NOMO-1 (cell line): ENCODE results near the gene VAPA.

ENCODE experiments used
- DNase-seq, 2 experiments: peaks; one replicate each; lab custom pipeline; 2025; ENCODE audit not compliant: unreplicated experiment in 2 of 2; lab: John Stamatoyannopoulos, UW

Gene VAPA, protein sequence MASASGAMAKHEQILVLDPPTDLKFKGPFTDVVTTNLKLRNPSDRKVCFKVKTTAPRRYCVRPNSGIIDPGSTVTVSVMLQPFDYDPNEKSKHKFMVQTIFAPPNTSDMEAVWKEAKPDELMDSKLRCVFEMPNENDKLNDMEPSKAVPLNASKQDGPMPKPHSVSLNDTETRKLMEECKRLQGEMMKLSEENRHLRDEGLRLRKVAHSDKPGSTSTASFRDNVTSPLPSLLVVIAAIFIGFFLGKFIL

DNA sequence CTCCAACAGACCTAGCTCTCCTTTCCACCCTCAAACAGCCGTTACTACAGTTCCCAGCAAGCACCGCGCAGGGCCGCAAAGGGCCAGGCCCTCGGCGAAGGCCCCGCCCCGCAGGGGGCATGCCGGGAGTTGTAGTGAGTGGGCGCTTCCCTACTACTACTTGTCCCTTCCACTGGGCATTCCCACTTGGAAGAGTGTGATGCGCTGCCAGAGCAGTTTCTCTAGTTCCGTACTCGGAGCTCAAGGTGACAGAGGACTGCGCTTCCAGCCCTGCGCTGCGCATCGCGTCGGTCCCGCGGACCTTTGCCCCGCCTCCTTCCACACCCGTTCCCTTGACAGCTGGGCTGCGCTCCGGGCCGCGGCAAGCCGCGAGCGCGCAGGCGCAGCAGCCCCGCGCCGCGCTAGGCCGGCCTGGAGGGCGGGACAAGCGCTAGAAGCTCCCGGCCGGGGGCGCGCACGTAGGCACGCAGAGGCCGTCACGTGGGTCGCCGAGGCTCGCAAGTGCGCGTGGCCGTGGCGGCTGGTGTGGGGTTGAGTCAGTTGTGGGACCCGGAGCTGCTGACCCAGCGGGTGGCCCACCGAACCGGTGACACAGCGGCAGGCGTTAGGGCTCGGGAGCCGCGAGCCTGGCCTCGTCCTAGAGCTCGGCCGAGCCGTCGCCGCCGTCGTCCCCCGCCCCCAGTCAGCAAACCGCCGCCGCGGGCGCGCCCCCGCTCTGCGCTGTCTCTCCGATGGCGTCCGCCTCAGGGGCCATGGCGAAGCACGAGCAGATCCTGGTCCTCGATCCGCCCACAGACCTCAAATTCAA, at the start of gene VAPA:
VAPA (plus strand) TSS at position 491 of the 808 bp plus-strand sequence; CDS start at position 732, 241 bp downstream.
- peak; percentile 95 to 98 for DNase-seq

DNA sequence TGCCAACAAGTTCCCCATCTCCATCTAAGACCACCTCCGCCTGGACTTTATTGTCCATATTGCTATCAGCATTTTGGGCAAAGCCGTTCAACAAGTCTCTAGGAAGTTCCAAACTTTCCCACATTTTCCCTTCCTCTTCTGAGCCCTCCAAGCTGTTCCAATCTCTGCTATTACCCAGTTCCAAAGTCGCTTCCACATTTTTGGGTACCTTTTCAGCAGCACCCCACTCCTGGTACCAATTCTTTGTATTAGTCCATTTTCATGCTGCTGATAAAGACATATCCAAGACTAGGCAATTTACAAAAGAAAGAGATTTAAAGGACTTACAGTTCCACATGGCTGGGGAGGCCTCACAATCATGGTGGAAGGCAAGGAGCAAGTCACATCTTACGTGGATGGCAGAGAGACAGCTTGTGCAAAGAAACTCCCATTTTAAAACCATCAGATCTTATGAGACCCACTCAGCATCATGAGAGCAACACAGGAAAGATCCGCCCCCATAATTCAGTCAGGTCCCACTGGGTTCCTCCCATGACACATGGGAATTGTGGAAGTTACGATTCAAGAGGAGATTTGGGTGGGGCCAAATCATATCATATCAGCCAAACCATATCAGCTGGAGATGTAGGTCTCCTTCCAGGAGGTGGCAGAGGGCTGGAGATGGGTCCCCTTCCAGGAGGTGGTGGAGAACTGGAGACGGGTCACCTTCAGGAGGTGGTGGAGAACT, 47.9 kb upstream of the VAPA start:
- no peak for DNase-seq

DNA sequence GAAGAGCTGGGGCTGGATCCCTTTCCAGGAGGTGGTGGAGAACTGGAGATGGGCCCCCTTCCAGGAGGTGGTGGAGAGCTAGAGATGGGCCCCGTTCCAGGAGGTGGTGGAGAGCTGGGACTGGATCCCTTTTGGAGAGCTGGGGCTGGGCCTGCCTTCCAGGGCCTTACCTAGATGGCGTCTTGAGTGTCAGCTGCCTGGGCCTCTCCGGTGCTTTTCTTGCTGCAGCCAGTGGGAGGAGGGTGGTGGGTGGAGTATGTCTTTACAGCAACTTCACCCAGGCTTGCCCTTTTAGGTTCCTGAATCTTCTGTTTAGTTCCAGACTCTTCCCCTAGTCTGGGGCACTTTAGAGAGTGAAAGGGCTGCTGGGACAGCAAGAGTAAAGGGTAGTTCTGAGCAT, 47.2 kb upstream of the VAPA start:
- no peak for DNase-seq

DNA sequence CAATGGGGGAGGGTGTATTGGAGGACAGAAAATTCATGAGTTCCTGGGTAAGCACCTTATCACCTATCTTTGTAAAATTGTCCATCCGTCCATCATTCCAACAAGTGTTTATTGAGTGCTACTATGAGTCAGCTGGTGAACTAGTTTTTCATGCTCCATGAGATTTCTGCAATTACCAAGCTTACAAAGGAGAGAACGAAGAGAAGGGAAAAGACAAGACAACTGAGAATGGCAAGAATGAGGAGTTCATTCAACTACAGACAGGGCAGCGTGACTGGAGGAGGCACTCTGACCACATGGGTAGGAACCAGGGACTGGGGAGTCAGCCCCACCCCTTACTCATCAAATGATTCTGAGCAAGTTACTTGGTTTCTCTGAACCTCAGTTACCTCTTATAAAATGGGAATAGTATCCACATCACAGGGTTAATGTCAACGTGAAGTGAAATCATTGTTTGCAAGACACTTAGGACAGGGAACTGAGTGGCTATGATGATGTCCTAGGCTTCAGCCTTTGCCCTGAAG, 46.7 kb upstream of the VAPA start:
- no peak for DNase-seq

DNA sequence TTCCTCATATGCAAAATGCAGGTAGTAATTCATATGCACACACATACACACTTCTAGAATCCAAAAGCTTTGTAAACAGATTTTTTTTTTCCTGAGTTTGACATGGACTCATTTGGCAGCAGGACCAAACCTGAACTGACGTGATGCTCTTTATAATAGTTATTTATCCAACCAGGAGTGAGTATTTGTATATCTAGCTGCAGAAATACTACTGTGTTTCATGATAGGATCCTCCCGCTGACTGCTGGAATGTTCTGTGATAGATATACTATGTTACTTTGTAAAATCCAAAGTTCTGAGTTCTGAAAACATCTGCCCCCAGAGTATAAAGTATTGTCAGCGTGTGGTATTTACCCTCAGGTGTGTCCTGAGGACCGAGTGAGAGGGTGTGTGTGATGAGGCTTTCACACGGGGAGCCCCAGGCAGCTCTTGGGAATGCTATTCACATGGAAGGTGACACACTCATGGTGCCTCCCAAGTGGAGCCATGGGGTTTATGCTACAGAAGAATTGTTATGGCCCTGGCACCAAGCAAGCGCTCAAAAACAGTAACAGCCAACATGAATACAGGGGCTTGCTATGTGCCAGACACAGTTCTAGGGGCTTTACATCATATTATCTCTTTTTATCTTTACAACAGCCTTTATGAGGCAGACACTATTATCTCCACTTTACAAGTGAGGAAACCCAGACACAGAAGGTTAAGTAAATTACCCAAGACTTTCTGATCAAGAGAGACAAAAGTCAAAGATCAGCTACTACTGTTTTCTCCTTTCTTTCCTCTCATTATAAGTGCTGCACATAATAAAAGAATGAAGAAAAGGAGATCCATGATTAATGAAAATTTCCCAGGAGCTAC, 44.7 kb upstream of the VAPA start:
- no peak for DNase-seq

DNA sequence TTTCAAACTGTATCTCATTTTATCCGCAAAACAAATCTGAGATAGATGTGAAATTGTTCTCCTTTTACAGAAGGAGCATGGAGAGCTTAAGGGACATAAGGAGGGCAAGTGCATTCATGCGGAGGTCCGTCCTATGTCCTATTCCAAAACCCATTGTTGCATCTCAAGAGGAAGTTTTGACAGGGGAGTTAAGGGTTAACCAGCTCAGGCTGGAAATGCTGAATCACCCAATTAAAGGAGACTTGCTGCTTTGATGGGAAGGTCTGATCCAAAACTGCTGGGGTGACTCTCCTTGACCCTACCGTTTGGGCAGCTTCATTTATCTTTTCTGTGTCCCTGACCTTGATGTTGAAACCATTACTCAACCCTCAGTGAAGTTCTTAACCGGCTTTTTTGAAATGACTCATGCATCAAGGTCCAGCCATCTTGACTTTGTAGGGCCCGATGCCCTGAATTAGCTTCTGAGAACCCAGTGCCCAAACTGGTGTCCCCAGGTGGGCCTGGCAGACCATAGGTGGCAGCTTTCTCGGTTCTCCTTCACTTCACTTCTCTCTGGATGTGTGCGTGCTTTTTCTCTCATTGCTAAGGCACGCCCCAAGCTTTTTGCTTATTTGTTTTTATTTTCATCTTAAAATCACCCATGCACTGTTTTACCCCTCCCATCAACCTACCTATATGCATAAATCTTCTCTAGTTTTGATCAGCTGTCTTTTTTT, 43.9 kb upstream of the VAPA start:
- DNase-seq: peak; percentile 93 to 98

DNA sequence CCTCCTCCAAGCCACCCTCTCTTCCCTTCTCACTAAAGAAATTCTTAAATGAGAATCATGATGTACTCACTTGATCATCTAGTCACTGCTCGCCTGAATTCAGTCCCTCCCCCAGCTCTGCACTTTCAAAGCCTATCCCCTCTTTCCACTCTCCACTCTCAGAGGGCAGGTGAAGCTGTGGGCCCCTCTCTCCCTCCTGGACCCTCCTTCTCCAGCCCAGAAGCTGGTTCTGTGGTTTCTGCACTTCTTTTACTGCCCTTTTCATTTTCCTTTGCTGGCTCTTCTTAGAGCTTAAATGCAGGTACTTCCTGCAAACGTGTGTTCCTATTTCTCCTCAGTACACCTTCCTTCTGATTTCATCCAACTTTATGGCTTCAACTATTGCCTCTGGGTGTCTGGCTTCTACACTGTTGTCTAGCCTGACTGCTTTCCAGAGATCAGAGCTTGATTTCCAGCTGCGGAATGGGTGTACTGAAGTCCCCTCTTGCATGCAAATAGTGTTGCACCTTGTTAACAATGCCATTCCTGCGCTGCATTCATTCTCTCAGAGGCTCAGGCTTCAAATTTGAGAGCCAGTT, 43.3 kb upstream of the VAPA start:
- DNase-seq: peak in 1 of 2 experiments; percentile 15

DNA sequence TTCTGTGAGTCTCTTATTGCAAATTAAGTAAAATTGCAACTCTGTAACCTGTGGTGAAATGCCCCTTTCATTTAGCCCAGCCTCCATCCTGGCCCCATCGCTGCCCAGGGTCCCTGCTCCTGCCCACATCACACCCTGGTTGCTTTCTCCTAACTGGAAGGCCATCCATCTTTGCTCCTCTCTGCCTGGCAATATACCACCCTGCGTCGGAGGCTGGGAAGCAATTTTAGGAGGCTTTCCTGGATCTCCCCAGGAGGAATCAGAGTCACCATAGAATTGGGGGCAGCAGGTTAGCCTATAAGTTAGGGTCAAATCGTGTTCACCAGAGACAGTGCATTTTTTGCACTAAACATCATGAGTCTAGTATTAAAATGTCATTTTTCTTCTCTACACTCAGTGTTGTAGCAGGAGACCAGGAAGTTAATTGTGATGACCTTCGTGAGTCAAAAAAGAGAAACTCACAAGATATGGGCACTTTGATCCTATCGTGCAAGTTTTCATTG, 42.5 kb upstream of the VAPA start:
- DNase-seq: peak in 1 of 2 experiments; percentile 13

DNA sequence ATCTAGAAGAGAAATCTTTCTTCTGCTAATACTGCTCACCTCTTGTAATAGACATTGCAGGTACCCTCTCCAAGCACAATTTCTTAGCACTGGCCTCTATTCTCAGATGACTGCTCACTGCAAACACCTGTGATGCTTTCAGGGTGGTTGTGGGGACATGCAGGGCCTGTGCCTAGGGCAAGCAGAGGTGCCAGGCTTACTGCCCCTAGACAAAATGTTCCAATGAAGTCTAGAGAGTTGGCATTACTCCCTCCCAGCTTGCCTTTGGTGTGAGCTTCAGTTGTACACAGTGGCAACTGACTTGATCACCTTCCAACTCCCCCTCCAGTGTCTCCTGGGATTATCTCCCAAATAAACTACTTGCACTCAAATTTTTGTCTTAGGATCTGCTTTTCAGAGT, 41.0 kb upstream of the VAPA start:
- DNase-seq: no peak

DNA sequence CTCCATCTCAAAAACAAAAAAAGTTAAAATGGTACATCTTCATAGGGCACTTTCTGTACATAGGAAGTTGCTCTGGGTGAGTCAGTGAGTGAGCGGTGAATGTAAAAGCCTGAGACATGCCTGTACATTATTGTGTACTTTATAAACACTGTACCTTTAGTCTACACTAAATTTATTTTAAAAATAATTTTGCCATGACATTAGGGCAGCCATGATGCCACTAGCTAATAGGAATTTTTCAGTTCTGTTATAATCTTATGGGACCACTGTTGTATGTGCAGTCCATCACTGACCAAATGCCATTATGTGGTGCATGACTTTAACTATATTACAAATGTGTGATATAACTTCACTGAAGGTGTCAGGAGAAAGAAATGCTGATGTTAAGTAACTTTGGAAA, 39.1 kb upstream of the VAPA start:
- DNase-seq: no peak

DNA sequence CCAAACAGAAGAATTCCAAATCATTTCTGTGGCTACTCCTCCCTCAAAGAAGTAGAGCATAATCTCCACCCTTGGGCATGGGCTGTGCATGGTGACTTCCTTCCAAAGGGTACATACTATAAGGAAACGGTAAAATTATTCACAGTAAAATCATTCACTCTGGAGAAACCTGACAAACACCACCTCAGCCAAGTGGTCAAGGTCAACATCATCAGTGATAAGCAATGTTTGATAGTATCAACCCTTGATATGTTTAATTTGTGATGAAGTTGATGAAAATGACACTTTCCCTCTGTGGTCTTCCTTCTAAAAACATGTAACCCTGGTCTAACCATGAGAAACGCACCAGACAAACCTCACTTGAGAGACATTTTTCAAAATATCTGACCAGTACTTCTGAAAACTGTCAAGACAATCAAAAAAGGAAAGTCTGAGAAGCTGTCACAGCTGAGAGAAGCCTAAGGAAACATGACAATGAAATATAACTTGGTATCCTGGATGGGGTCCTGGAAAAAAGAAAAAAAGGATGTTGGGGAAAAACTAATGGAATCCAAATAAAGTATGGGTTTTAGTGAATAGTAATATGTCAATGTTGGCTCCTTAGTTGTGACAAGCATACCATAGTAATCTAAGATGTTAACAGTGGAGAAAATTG, 37.5 kb upstream of the VAPA start:
- DNase-seq: no peak

DNA sequence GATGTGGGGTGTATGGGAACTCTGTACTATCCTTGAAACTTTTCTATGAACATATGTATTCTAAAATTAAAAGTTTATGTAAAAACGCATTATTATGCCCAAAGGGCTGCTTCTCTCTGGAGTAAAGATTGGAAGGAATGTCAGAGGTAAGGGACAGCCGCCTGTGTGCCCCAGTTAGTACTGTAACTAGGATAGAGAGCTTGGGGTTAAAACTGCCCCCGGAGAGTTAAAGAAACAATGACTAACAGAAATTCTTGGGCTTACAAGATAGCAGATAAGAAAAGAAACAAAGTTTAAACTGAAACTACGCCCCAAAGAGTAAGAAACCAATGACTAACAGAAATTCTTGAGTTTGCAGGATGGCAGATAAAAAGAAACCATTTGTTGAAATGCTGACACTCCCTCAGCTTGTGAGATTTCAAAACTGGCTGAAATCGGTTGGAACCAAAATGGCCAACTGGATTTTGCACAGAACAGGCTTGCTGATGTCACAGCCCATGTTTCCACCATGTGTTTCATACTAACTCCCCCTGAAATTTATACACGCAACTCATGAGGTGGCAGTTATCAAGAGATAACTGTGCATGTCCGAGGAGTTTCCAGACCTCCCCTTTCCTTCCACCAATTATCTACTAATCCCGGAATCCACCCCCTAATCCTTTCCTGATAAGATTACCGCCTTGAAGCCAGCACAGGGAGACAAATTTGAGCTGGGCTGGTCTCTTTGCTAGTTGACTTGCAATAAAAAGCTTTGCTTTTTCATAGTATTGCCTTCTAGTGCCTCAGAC, 36.8 kb upstream of the VAPA start:
- DNase-seq: no peak

DNA sequence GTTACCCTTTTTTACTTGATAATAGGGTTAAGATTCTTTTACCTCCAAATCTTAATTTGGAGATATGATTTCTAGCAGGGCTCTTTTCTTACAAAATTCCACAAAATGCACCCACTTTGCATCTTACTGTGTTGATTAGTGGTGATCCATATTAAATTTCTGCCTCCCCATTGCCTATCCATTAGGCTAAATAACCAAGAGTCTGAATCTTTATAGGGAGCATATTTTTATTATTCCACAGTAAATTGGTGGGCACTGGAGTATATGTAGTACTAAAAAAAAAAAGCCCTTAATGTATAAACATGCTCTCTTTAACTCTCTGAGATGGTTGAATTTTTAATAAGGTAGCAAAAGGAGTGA, 36.2 kb upstream of the VAPA start:
- no peak for DNase-seq

DNA sequence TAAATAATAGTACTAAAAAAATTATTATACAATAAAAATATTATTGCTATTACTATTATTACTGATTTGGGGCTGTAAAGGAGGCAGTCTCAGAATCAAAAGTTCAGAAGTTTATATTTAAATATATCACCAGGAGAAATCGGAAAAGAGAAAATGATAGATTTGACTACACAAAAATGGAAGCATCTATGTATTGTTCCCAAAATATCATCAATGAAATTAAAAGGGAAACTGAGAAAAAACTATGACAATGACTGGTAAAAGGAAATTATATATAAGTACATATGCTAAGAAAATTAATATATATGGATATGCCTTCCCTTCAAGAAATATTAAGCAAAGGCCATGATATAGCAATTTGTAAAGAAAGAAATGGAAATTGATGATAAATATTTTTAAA, 35.7 kb upstream of the VAPA start:
- DNase-seq: no peak

DNA sequence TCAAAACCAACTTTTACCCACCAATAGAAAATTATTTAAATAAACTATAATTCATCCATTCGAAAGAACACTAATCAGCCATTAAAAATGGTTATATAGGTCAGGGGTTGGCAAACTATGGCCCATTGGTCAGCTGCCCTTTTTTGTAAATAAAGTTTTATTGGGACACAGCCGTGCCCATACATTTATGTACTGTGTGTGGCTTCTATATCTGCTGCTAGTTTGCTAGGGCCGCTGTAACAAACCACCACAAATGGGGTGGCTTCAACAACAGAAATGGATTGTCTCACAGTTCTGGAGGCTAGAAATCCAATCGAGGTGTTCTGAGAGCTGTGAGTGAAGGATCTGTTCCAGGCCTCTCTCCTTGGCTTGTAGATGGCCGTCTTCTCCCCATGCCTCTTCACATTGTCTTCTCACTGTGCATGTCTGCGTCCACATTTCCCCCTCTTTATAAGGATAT, 35.0 kb upstream of the VAPA start:
- DNase-seq: no peak

DNA sequence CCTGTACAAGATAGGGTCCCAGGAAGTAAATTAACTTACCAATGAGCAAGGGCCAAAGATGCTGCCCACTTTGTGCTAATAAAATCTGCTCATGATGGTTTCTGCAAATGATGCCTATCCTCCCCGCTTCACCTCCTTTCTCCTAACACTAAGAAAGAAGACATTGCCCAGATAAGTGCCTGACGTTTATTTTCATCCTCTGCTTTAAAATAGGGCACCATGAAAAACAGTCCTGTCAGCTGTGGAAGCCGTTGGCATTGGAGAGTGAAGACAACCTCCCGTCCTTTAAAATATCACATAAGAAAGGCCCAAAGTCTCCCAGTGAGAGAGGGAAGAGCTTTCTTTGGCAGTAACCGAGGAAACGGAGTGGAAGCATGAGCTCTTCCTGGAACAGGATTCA, 29.7 kb upstream of the VAPA start:
- DNase-seq: no peak

DNA sequence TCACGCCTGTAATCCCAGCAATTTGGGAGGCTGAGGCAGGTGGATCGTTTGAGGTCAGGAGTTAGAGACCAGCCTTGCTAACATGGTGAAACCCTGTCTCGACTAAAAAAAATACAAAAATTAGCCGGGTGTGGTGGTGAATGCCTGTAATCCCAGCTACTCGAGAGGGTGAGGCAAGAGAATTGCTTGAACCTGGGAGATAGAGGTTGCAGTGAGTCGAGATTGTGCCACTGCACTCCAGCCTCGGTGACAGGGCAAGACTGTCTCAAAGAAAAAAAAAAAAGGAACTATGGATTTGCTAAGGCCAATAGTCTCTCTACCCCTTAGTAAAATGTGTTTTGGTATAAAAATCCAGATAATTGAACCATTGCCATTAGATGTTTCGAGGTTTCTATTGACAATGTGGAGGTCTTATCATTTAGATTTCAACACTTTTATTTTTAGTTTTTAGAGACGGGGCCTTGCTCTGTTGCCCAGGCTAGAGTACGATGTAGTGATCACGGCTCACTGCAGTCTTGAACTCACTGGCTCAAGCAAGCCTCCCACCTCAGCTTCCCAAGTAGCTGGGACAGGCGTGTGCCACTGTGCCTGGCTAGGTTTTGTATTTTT, 29.2 kb upstream of the VAPA start:
- peak in 1 of 2 experiments; percentile 22 for DNase-seq
